ENCODE measurements around the gene MCF2L2. TPM values are rescaled to one million over a fixed set of nuclear protein-coding genes. Genes with fewer than 3 reads are reported as not detected.

The MCF2L2 gene
- total RNA-seq, 1 donor = 0.09 TPM

GRCh38 chr3:183317886-183318865 is 110.2 kb downstream of the MCF2L2 start:
- DNase-seq (ENCODE audit: low read depth) = peak; percentile 42
- no peak for TF ChIP-seq CTCF (IDR thresholded peaks at IDR 0.05; ENCODE audit: insufficient read depth, low read length)

GRCh38 chr3:183317271-183317670 is 111.1 kb downstream of the MCF2L2 start:
- no peak for TF ChIP-seq CTCF (IDR thresholded peaks at IDR 0.05; ENCODE audit: insufficient read depth, low read length)
- no peak for DNase-seq (ENCODE audit: low read depth)
- H3K4me3 ChIP-seq (ENCODE audit: low read depth, low read length) = no peak overlapping the region

More at GRCh38 chr3:183317886-183318865, 110.2 kb downstream of the MCF2L2 start:
- H3K4me3 ChIP-seq (ENCODE audit: low read depth, low read length) = no peak overlapping the region

GRCh38 chr3:183315739-183316138 is 112.7 kb downstream of the MCF2L2 start:
- no peak for TF ChIP-seq CTCF (IDR thresholded peaks at IDR 0.05; ENCODE audit: insufficient read depth, low read length)
- H3K4me3 ChIP-seq (ENCODE audit: low read depth, low read length) = no peak overlapping the region
- no peak for DNase-seq (ENCODE audit: low read depth)

- H3K4me3 ChIP-seq (ENCODE audit: low read depth, low read length) = no peak overlapping the region
- TF ChIP-seq CTCF (IDR thresholded peaks at IDR 0.05; ENCODE audit: insufficient read depth, low read length) = no peak
Observed at GRCh38 chr3:183313764-183314163, 114.7 kb downstream of the MCF2L2 start.

GRCh38 chr3:183313351-183313750 is 115.1 kb downstream of the MCF2L2 start:
- no peak overlapping the region for H3K4me3 ChIP-seq (ENCODE audit: low read depth, low read length)
- no peak for TF ChIP-seq CTCF (IDR thresholded peaks at IDR 0.05; ENCODE audit: insufficient read depth, low read length)
- no peak for DNase-seq (ENCODE audit: low read depth)

More at GRCh38 chr3:183313764-183314163, 114.7 kb downstream of the MCF2L2 start:
- DNase-seq (ENCODE audit: low read depth) = no peak

GRCh38 chr3:183312433-183312832 is 116.0 kb downstream of the MCF2L2 start:
- DNase-seq (ENCODE audit: low read depth) = no peak
- TF ChIP-seq CTCF (IDR thresholded peaks at IDR 0.05; ENCODE audit: insufficient read depth, low read length) = no peak
- H3K4me3 ChIP-seq (ENCODE audit: low read depth, low read length) = no peak overlapping the region

Measured in fibroblast of the aortic adventitia (primary cell).